Daoy (cell line): ENCODE data around the gene NSMCE1. TPM values are rescaled to one million over a fixed set of nuclear protein-coding genes. Genes with fewer than 3 reads are reported as not detected.

ENCODE experiments used
- DNase-seq: peaks from one replicate; pipeline ENCODE4 v3.0.0-alpha.2; 2015; ENCODE audit warnings: low read depth
- total RNA-seq: library from RNA; depleted of rRNA; stranded (reverse); fragments of >200 nt; shearing (Covaris generic); gene quantifications from 2 replicates; pipeline ENCODE4 v1.2.3, GENCODE V29; 2014; rRNA removed

Gene NSMCE1
- total RNA-seq, 1 experiment from 2014 or later: 68.8 TPM

DNA sequence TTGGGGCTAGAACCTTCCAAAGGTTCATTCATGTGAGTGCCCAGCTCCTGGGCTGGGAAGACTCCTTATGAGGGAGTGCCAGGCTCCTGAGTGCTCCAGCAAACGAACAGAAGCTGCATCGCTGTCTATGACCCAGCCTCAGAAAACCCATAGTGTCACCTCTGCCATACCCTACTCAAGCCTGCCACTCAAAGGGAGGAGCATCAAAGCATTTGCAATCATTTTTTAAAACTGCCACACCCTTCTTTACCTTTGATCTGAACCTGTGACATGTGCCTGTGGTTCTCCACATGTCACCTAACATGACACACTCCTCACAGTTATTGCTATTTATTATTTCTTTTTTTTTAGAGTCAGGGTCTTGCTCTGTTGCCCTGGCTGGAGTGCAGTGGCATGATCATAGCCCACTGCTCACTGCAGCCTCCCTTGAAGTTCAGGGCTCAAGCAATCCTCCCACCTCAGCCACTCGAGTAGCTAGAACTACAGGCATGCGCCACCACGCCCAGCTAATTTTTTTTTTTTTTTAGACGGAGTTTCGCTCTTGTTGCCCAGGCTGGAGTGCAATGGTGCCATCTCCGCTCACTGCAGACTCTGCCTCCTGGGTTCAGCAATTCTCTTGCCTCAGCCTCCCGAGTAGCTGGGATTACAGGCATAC lies 72.5 kb downstream of the NSMCE1 start:
- DNase-seq: no peak

- no peak for DNase-seq
These were observed 73.4 kb downstream of the NSMCE1 start for GRCh38 chr16:27195076-27195741.

DNA sequence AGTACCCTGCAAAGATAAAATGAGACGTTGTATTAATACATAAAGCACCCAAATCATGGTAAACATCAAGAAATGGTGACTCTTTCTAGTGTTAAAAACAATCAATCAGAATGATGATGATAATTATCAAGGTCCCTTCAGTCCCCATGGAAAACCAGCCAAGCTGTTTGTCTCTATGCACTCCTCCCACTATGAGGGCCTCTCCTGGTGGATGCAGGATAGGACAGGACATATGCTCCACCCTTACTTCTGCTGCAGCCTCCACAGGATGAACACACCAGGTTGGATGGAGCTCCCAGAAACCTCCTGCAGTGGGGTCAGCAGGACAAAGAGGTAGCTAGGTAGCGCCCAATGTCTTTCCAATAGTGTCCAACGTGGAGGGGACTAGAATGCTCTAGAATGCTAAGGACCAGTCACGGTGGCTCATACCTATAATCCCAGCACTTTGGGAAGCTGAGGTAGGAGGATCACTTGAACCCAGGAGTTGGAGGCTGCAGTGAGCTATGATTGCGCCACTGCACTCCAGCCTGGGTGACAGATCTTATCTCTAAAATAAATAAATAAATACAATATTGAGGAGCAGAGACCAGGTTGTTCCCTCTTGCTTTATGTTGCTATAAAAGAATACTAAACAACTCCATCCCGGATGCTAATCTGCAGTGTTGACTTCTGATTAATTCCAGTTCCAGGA lies 75.1 kb downstream of the NSMCE1 start:
- DNase-seq: no peak

- no peak for DNase-seq
These were observed 77.1 kb downstream of the NSMCE1 start for GRCh38 chr16:27191352-27191924.

GRCh38 chr16:27190316-27190871 lies 78.2 kb downstream of the NSMCE1 start:
- no peak for DNase-seq

DNA sequence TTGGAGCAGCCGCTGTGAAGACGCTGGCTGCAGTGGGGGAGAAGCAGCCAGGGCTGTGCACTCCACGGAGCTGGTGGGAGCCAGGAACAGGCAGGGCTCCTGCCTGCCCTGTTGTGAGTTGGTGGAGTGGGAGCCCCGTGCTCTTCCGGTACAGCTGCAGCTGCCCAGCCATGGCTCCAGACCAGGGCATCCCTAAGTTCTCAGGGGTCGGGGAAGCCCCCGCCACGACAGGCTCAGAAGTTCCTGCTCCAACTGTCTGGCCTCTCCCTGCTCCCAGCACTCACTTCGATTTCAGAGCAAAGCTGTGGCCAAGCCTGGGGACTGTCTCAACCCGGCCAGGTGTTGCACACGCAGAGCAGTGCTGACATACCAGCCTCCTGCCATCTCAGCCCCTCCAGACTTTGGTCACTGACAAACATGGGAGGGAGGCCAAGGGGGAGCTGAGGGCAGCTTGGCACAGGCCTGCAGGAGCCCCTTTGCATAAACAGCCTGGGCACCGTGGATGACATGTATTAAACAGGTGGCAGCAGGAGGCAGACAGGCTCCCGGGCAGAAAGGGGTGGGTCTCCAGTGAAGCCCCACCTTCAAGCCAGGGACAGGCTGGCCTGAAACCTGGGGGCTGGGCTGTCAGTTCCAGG lies 79.1 kb downstream of the NSMCE1 start:
- DNase-seq: no peak

DNA sequence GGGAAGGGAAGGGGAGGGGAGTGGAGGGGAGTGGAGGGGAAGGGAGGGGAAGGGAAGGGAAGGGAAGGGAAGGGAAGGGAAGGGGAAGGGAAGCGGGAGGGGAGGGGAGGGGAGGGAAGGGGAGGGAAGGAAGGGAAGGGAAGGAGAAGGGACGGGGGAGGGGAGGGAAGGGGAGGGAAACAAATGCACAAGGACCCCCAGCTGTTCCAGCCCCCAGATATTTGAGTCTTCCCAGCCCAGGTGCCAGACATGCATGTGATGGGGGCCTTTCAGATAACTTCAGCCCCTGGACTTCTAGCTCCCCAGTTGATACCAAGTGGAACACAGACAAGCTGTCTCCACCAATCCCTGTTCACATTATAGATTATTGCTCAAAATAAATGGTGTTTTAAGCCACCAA lies 79.9 kb downstream of the NSMCE1 start:
- DNase-seq: no peak

GRCh38 chr16:27185776-27186130 lies 82.8 kb downstream of the NSMCE1 start:
- no peak for DNase-seq

DNA sequence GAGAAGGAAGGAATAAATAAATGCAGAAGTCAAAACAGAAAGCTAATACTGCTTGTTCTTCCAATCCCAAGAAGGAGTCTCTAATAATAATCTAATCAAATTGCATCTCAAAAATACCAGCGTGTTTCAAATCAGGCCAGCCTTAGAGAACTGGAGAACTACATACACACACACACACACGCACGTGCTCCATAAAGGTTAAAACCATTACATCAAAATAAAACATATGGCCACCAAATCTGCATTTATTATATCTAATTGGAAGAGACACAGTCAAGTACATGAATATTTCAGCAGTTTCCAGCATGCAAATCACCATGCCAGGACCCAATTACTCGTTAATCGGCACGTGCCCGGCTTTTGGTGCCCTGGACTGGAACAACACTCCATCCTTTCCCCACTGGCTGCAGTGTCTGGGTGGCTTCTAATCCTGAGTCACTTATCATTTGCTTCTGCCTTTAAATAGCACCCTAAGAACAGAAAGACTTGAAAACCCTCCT lies 85.6 kb downstream of the NSMCE1 start:
- DNase-seq: no peak

GRCh38 chr16:27181019-27181790 lies 87.4 kb downstream of the NSMCE1 start:
- DNase-seq: no peak

- peak; percentile 65 for DNase-seq
These were observed 89.0 kb downstream of the NSMCE1 start for GRCh38 chr16:27179500-27180072.

- DNase-seq: peak; percentile 58
These were observed 91.4 kb downstream of the NSMCE1 start for GRCh38 chr16:27177031-27177774.

- no peak for DNase-seq
These were observed 92.7 kb downstream of the NSMCE1 start for GRCh38 chr16:27175888-27176287.

Other genes with a start within 250 kb of the NSMCE1 start
- not detected in 2 replicates for gene C16orf82, start 201.8 kb downstream of the NSMCE1 start, total RNA-seq
- gene KDM8, start 65.2 kb downstream of the NSMCE1 start, total RNA-seq: 2.3 and 3.7 TPM in 2 replicates
- 6.2 and 8.6 TPM in 2 replicates for gene IL4R, start 45.2 kb upstream of the NSMCE1 start, total RNA-seq
- gene IL21R, start 133.4 kb upstream of the NSMCE1 start, total RNA-seq: 0.03 TPM in 1 of 2 replicates, not detected in the other